Sigmoid colon (tissue), 3 donors: ENCODE data around the gene PKHD1.

ENCODE experiments used
- POLR2A ChIP-seq, 2 donors: fragments of 450-650 bp; IDR thresholded peaks; one replicate each; pipeline ENCODE4 v1.6.1; 2016; ENCODE audit warnings: antibody characterized with exemption in 2 of 2, mild to moderate bottlenecking in 2 of 2, moderate library complexity in 2 of 2
- TF ChIP-seq, protein P1 (sequence below), 4 experiments: fragments of 450-650 bp in 3 of 4; fragments of 200-600 bp in 1 of 4; IDR thresholded peaks; one replicate each; pipeline ENCODE4 v1.5.1; 2016 to 2019; ENCODE audit warnings: antibody characterized with exemption in 4 of 4, mild to moderate bottlenecking in 3 of 4, moderate library complexity in 2 of 4

- TF ChIP-seq, protein P1, sequence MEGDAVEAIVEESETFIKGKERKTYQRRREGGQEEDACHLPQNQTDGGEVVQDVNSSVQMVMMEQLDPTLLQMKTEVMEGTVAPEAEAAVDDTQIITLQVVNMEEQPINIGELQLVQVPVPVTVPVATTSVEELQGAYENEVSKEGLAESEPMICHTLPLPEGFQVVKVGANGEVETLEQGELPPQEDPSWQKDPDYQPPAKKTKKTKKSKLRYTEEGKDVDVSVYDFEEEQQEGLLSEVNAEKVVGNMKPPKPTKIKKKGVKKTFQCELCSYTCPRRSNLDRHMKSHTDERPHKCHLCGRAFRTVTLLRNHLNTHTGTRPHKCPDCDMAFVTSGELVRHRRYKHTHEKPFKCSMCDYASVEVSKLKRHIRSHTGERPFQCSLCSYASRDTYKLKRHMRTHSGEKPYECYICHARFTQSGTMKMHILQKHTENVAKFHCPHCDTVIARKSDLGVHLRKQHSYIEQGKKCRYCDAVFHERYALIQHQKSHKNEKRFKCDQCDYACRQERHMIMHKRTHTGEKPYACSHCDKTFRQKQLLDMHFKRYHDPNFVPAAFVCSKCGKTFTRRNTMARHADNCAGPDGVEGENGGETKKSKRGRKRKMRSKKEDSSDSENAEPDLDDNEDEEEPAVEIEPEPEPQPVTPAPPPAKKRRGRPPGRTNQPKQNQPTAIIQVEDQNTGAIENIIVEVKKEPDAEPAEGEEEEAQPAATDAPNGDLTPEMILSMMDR (IDR thresholded peaks at IDR 0.05), result no peak
- TF ChIP-seq POLR2A (IDR thresholded peaks at IDR 0.05), result no peak
These were observed 16.2 kb upstream of the PKHD1 start for GRCh38 chr6:52103623-52104022.
